Daoy (cell line): ENCODE measurements around the gene ANKRD30B. TPM values are rescaled to one million over a fixed set of nuclear protein-coding genes. Genes with fewer than 3 reads are reported as not detected.
"Not testable (repeated sequence)": the region's sequence is repeated elsewhere in the genome, so short reads cannot be mapped to it uniquely, and the experiment has no call there.

Experiments
- DNase-seq: peaks from one replicate; pipeline ENCODE4 v3.0.0-alpha.2; 2015; ENCODE audit warnings: low read depth
- total RNA-seq: library from RNA; depleted of rRNA; stranded (reverse); fragments of >200 nt; shearing (Covaris generic); gene quantifications from 2 replicates; pipeline ENCODE4 v1.2.3, GENCODE V29; 2014; rRNA removed

Gene ANKRD30B
- total RNA-seq, 1 experiment from 2014 or later = 0.23 TPM

GRCh38 chr18:14856256-14856655, 108.3 kb downstream of the ANKRD30B start:
- not testable (repeated sequence) for DNase-seq

DNA sequence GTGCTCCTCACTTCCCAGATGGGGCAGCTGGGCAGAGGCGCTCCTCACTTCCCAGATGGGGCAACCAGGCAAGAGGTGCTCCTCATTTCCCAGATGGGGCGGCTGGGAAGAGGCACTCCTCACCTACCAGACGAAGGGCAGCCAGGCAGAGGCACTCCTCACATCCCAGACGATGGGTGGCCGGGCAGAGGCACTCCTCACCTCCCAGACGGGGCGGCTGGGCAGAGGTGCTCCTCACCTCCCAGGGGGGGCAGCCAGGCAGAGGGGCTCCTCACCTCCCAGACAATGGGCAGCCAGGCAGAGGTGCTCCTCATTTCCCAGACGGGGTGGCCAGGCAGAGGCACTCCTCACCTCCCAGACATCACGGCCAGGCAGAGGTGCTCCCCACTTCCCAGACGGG, 110.5 kb downstream of the ANKRD30B start:
- DNase-seq = not testable (repeated sequence)

DNA sequence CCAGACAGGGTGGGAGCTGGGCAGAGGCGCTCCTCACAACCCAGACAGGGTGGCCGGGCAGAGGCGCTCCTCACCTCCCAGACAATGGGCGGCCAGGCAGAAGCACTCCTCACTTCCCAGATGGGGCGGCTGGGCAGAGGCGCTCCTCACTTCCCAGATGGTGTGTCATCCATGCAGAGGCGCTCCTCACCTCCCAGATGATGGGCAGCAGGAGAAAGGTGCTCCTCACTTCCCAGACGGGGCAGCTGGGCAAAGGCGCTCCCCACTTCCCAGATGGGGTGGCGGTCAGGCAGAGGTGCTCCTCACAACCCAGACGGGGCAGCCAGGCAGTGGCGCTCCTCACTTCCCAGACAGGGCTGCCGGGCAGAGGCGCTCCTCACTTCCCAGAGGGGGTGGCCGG, 112.0 kb downstream of the ANKRD30B start:
- DNase-seq = not testable (repeated sequence)

DNA sequence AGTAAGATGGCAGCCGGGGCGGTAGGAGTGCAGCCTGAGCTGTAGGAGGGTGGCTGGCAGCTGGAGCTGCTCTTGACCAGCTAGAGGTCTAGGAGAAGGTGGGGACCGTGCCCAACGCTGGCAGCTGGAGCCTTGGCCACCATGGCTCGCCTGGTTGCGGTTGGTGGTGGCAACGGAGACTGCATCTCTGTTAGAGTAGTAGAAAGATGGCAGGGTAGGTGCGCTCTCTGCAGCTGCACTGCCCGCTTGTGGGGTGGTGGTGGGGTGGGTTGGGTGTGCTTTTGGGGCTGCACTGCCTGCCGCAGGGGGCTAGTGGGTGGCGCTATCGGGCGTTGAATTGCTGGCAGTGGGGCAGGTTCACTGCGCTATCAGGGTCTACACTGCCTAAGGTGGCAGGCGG, 118.5 kb downstream of the ANKRD30B start:
- DNase-seq = not testable (repeated sequence)

DNA sequence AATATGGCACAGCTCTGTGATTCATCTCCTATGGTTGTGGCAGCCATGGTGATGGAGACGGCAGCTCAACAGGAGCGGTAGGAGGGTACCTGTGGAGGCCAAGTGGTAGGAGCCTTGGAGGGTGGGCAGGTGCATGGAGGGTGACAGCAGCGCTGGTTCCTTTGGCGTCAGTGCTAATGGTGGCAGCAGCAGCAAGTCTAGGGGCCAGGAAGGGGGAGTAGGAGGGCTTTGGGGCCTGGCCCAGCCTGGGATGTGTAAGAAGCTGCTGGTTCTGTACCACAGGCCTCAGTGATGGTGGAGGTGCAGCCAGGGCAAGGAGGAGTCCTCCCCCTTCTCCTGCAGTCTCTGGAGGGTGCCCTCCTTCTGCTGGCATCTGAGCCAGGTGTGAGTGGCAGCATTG, 120.0 kb downstream of the ANKRD30B start:
- DNase-seq = not testable (repeated sequence)

DNA sequence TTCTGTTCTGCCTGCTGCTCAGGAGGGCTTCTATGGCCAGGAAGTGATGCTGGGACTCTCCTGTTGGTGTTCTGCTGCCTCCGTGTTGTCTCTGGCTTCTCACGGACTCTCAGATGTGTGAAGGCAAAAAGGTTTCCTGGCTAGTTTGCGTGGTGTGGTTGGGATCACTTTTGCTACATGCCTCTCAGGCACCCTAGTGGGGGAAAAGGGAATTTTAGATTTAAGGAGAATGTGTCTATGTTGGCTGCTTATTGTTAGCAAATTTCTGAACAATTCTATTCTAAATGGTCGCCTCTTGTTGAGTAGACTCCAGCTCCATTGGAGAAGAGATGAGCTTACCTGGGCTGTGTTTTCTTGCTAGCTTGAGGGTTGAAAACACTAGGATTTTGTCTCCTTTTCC, 120.9 kb downstream of the ANKRD30B start:
- not testable (repeated sequence) for DNase-seq

DNA sequence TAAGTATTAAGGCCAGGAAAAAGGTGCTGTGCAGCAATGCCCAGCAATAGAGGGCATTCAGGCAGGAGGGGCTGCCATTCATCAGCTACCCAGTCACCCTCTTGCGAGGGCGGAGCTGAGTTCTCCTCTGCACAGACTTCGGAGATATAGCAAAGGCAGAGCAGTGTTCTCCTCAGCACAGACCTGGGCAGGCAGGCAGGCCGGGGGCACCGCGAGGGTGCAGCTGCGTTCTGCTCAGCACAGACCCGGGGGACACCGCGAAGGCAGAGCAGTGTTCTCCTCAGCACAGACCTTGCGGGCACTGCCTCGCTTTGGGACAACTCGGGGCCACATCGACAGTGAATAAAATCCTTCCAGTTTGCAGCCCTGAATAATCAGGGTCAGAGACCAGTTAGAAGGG, 130.9 kb downstream of the ANKRD30B start:
- not testable (repeated sequence) for DNase-seq

- DNase-seq = no peak
Measured at GRCh38 chr18:14900435-14900834, 152.5 kb downstream of the ANKRD30B start.

Other genes starting within 250 kb of the ANKRD30B start
- gene POTEC, start 204.6 kb upstream of the ANKRD30B start, total RNA-seq = 2.9 and 3.8 TPM in 2 replicates